ENCODE data around the gene CES3.
A peak's percentile ranks its signal among the peaks of the same experiment; 100 is the strongest.

CES3 gene

DNA sequence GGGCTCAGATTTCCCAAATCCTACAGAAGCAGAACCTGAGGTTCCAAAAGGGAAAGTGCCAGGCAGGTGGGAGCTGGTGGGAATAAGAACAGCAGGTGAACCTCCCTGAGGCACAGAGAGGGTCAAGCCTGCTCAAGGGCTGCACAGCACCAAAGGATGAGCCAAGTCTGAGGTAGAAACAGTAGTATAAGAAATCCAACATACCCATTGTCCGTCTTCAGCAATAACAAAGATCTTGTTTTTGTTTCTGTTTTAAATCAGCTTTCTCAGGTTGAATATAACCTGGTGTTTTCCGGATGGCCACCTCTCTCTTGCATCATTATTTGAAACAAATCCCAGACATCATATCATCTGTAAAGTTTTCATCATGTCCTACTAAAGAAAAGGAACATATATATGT is 10.6 kb upstream of the CES3 start:
- POLR2A ChIA-PET: no interaction called here
- Histone ChIP-seq H3K4me1 (ENCODE audit: control insufficient read depth, insufficient read depth, low read length) (no peaks in the 10 kb centered on the region), H3K27ac (ENCODE audit: extremely low read depth, low read depth, low read length) (no peak overlapping the region), H3K9me3 (ENCODE audit: control insufficient read depth, insufficient read depth, low read depth, low read length) (no peaks in the 10 kb centered on the region), H3K4me3 (ENCODE audit: low read depth, low read length) (no peak overlapping the region), H3K36me3 (ENCODE audit: control insufficient read depth in 2 of 2, insufficient read depth in 1 of 2, low read length in 2 of 2) (no peaks in the 10 kb centered on the region)
- CTCF ChIA-PET: interaction anchor here (0.9 to 2.7 kb wide), 3 partner anchors 11 to 82 kb away, joined by 3 to 9 read pairs (median 6); partner anchors contain the start of gene CES3
- TF ChIP-seq ZNF768 (tag by site-specific recombination; IDR thresholded peaks at IDR 0.05) (0 out of 2 replicates have a peak, but pooled peaks have one; percentile 63), ZFP69B (tag by site-specific recombination; IDR thresholded peaks at IDR 0.05) (no peak)

DNA sequence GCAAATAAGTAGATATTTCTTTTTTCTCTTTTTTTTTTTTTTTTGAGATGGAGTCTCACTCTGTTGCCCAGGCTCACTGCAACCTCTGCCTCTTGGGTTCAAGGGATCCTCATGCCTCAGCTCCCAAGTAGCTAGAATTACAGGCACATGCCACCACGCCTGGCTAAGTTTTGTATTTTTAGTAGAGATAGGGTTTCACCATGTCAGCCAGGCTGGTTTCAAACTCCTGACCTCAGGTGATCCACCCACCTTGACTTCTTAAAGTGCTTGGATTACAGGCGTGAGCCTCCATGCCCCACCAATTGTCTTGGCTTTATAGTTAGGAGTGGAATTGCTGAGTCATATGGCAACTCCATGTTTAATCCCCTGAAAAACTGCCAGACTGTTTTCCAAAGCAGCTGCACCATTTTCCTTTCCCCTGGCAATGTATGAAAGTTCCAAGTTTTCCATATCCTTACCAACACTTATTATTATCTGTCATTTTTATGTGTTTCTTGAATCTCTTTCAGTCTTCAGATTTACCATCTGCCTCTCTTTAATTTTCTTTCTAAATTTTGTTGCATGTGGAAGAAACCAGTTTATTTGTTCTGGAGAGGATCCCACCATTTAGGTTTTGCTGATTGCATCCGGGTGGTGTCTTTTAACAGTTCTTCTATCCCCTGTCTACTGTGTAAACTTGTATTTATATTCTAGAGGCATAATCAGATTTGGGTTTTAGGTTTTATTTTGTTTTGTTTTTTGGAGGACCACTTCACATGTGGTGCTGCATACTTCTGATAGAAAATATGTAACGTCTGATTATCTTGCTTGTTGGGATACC is 9.9 kb upstream of the CES3 start:
- H3K27ac ChIP-seq (ENCODE audit: extremely low read depth, low read depth, low read length): no peak overlapping the region
- H3K4me1 ChIP-seq (ENCODE audit: control insufficient read depth, insufficient read depth, low read length): no peaks in the 10 kb centered on the region
- TF ChIP-seq, protein P1, sequence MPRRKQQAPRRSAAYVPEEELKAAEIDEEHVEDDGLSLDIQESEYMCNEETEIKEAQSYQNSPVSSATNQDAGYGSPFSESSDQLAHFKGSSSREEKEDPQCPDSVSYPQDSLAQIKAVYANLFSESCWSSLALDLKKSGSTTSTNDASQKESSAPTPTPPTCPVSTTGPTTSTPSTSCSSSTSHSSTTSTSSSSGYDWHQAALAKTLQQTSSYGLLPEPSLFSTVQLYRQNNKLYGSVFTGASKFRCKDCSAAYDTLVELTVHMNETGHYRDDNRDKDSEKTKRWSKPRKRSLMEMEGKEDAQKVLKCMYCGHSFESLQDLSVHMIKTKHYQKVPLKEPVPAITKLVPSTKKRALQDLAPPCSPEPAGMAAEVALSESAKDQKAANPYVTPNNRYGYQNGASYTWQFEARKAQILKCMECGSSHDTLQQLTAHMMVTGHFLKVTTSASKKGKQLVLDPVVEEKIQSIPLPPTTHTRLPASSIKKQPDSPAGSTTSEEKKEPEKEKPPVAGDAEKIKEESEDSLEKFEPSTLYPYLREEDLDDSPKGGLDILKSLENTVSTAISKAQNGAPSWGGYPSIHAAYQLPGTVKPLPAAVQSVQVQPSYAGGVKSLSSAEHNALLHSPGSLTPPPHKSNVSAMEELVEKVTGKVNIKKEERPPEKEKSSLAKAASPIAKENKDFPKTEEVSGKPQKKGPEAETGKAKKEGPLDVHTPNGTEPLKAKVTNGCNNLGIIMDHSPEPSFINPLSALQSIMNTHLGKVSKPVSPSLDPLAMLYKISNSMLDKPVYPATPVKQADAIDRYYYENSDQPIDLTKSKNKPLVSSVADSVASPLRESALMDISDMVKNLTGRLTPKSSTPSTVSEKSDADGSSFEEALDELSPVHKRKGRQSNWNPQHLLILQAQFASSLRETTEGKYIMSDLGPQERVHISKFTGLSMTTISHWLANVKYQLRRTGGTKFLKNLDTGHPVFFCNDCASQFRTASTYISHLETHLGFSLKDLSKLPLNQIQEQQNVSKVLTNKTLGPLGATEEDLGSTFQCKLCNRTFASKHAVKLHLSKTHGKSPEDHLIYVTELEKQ (tag by site-specific recombination; IDR thresholded peaks at IDR 0.05; ENCODE audit: borderline replicate concordance): no peak
- TF ChIP-seq SETDB1 (IDR thresholded peaks at IDR 0.05; ENCODE audit: insufficient read length, low read length): peak; percentile 80
- TF ChIP-seq ZNF114 (tag by site-specific recombination; IDR thresholded peaks at IDR 0.05): no peak
- ChIA-PET POLR2A (no interaction called here), CTCF (interaction anchor here (0.6 to 2.7 kb wide), 10 partner anchors 10 to 515 kb away, joined by 3 to 11 read pairs (median 5); partner anchors contain the start of gene CES3)
- H3K9me3 ChIP-seq (ENCODE audit: control insufficient read depth, insufficient read depth, low read depth, low read length): no peaks in the 10 kb centered on the region
- no peak overlapping the region for H3K4me3 ChIP-seq (ENCODE audit: low read depth, low read length)
- no peaks in the 10 kb centered on the region for H3K36me3 ChIP-seq (ENCODE audit: control insufficient read depth in 2 of 2, insufficient read depth in 1 of 2, low read length in 2 of 2)

DNA sequence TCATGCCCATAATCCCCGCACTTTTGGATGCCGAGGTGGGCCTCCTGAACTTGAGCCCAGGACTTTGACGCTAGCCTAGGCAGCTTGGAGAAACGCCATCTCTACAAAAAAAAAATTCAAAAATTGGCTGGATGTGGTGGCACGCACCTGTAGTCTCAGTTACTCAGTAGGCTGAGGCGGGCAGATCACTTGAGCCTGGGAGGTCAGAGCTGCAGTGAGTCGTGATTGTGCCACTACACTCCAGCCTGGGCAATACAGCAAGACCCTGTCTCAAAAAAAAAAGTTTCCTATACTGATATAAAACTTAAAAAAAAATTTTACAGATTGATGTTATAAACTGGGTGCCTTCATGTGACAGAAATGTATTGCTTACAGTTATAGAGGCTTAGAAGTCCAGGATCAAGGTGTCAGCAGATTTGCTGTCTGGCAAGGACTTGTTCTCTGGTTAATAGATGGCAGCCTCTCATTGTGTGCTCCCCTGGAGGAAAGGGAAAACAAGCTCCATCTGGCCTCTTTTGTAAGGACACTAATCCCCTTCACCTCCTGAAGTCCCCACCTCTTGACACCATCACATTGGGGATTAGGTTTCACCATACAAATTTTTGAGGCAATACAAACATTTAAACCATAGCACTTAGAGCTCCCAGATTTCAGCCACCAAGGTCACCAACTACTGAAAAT is 8.5 kb upstream of the CES3 start:
- no peaks in the 10 kb centered on the region for H3K9me3 ChIP-seq (ENCODE audit: control insufficient read depth, insufficient read depth, low read depth, low read length)
- H3K27ac ChIP-seq (ENCODE audit: extremely low read depth, low read depth, low read length): no peak overlapping the region
- CTCF ChIA-PET: interaction anchor here (0.7 to 1.8 kb wide), 14 partner anchors 9 to 573 kb away, joined by 3 to 9 read pairs (median 4); partner anchors contain the start of gene CES3
- H3K4me1 ChIP-seq (ENCODE audit: control insufficient read depth, insufficient read depth, low read length): no peaks in the 10 kb centered on the region
- no peak overlapping the region for H3K4me3 ChIP-seq (ENCODE audit: low read depth, low read length)
- POLR2A ChIA-PET: no interaction called here
- peak; percentile 82 for TF ChIP-seq MZF1 (tag by site-specific recombination; IDR thresholded peaks at IDR 0.05; ENCODE audit: borderline replicate concordance)
- TF ChIP-seq ZNF140 (tag by site-specific recombination; IDR thresholded peaks at IDR 0.05): no peak
- TF ChIP-seq ZNF121 (tag by site-specific recombination; IDR thresholded peaks at IDR 0.05): peak; percentile 56
- TF ChIP-seq ZNF629 (tag by site-specific recombination; IDR thresholded peaks at IDR 0.05): no peak
- TF ChIP-seq TRIM28 (IDR thresholded peaks at IDR 0.05; ENCODE audit: borderline replicate concordance, low read length): no peak
- H3K36me3 ChIP-seq (ENCODE audit: control insufficient read depth in 2 of 2, insufficient read depth in 1 of 2, low read length in 2 of 2): no peaks in the 10 kb centered on the region

DNA sequence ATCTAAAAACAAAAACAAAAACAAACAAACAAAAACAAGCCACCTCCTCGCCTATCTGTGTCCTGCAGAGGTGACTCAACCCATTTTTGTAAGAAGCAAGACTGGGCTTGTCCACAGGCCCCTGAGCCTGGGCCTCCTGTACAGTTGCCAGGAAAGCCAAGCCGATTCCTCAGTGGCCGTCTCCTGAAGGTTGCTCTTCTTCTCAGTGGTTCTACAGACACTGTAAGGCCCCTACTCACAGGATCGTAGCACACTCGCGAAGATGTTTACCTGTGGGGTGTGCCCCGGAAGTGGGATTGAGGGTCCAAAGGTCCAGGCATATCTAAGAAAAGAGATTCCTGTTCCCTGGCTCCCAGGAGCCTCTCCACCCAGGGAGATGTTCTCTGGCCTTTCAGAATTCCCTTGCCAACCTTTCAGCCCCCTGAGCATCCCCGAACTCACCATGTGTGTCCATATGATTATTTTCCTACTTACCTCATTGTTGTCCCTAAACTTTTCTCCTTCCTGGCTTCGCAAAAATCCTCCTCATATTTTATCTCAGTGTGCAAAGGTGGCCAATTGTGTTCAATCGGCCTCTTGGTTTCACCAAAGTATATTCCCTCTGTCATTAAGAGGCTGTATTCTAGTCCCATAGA is 7.5 kb upstream of the CES3 start:
- Histone ChIP-seq H3K9me3 (ENCODE audit: control insufficient read depth, insufficient read depth, low read depth, low read length) (no peaks in the 10 kb centered on the region), H3K27ac (ENCODE audit: extremely low read depth, low read depth, low read length) (no peak overlapping the region), H3K36me3 (ENCODE audit: control insufficient read depth in 2 of 2, insufficient read depth in 1 of 2, low read length in 2 of 2) (no peaks in the 10 kb centered on the region), H3K4me3 (ENCODE audit: low read depth, low read length) (no peak overlapping the region), H3K4me1 (ENCODE audit: control insufficient read depth, insufficient read depth, low read length) (no peaks in the 10 kb centered on the region)
- ChIA-PET POLR2A (no interaction called here), CTCF (interaction anchor here (0.6 to 1.8 kb wide), 34 partner anchors 9 to 1432 kb away, joined by 3 to 12 read pairs (median 4); partner anchors contain the start of gene NOL3)
- TF ChIP-seq ZFHX2 (tag by site-specific recombination; conservative IDR thresholded peaks at IDR 0.05): no peak
- TF ChIP-seq ATF2 (tag by site-specific recombination; IDR thresholded peaks at IDR 0.05; ENCODE audit: low read depth): no peak
- TF ChIP-seq PRDM6 (tag by site-specific recombination; IDR thresholded peaks at IDR 0.05): no peak
- 0 out of 2 replicates have a peak, but pooled peaks have one; percentile 23 for TF ChIP-seq ZNF223 (tag by site-specific recombination; IDR thresholded peaks at IDR 0.05)

Measured in HEK293 (cell line).